ENCODE measurements around the gene EIF4E2.

- TF ChIP-seq POLR2A (IDR thresholded peaks at IDR 0.05; ENCODE audit: low read length) (no peak), GATA1 (IDR thresholded peaks at IDR 0.05; ENCODE audit: low read depth, low read length) (no peak)
Observed at GRCh38 chr2:232511336-232511890, 39.1 kb upstream of the EIF4E2 start.

All from erythroblast (primary cell).